K562 (cell line): Measurements from ENCODE around the gene TBX19. TPM values are rescaled to one million over a fixed set of nuclear protein-coding genes. Genes with fewer than 3 reads are reported as not detected.

Experiments
- BRD9 ChIP-seq: fragments of 450-650 bp; IDR thresholded peaks from 2 replicates; pipeline ENCODE4 v1.6.1; 2018; ENCODE audit warnings: low read depth; ENCODE audit not compliant: partially characterized antibody
- C11orf30 ChIP-seq: fragments of 450-650 bp; IDR thresholded peaks from 2 replicates; pipeline ENCODE4 v1.6.1; 2016; ENCODE audit warnings: low read depth, mild to moderate bottlenecking
- HDAC1 ChIP-seq, 2 experiments: fragments of 450-650 bp; IDR thresholded peaks; 2 replicates each; pipeline ENCODE4 v1.6.1; 2016 to 2017; ENCODE audit warnings: inconsistent platforms in 1 of 2, mild to moderate bottlenecking in 1 of 2, moderate library complexity in 1 of 2
- JUN ChIP-seq, 2 experiments: sonication (generic) in 1 of 2; formaldehyde crosslinking in 1 of 2; IDR thresholded peaks; 2 replicates each; pipeline versions ENCODE4 v1.6.1 to v1.8.0; 2012 to 2022; ENCODE audit warnings: borderline replicate concordance in 2 of 2, mild to moderate bottlenecking in 2 of 2, improper control_type of control experiment in 1 of 2, low read depth in 1 of 2, low read length in 1 of 2, missing genetic modification reagents in 1 of 2
- KHSRP ChIP-seq: fragments of 450-650 bp; IDR thresholded peaks from 2 replicates; pipeline ENCODE4 v1.6.1; 2017
- KLF13 ChIP-seq: fragments of 450-650 bp; IDR thresholded peaks from 2 replicates; pipeline ENCODE4 v1.6.1; 2016; ENCODE audit warnings: missing genetic modification characterization, low read depth, mild to moderate bottlenecking, missing compliant biosample characterization, moderate library complexity, borderline replicate concordance
- MEF2A ChIP-seq: IDR thresholded peaks from 2 replicates; pipeline ENCODE4 v1.6.1; 2011; ENCODE audit warnings: low read depth, mild to moderate bottlenecking, low read length, moderate library complexity; ENCODE audit not compliant: control insufficient read depth
- NR3C1 ChIP-seq: sonication (generic); formaldehyde crosslinking; IDR thresholded peaks from 2 replicates; pipeline ENCODE4 v1.8.1; 2022; ENCODE audit warnings: missing genetic modification reagents
- PHB2 ChIP-seq: fragments of 450-650 bp; IDR thresholded peaks from 2 replicates; pipeline ENCODE4 v1.6.1; 2017; ENCODE audit warnings: low read depth
- PURB ChIP-seq: sonication (generic); formaldehyde crosslinking; IDR thresholded peaks from 2 replicates; pipeline ENCODE4 v1.9.0; 2021; ENCODE audit warnings: low read depth, mild to moderate bottlenecking, missing genetic modification reagents
- SETDB1 ChIP-seq: IDR thresholded peaks from one replicate; pipeline ENCODE4 v1.6.1; 2012; ENCODE audit warnings: low read length, control low read depth, inconsistent platforms
- SLC30A9 ChIP-seq: fragments of 250-450 bp; sonication (Bioruptor Pico); IDR thresholded peaks from 2 replicates; pipeline ENCODE4 v1.8.0; 2022; ENCODE audit warnings: mild to moderate bottlenecking, moderate library complexity
- SRSF7 ChIP-seq: fragments of 200-400 bp; formaldehyde crosslinking; optimal IDR thresholded peaks from 2 replicates; pipeline ENCODE3; 2017; ENCODE audit warnings: mild to moderate bottlenecking, low read depth, low read length
- U2AF2 ChIP-seq: fragments of 200-400 bp; formaldehyde crosslinking; optimal IDR thresholded peaks from 2 replicates; pipeline ENCODE3; 2017; ENCODE audit warnings: low read depth, mild to moderate bottlenecking, low read length
- ZKSCAN1 ChIP-seq: fragments of 150-350 bp; IDR thresholded peaks from 2 replicates; pipeline ENCODE4 v1.6.1; 2016; ENCODE audit warnings: low read depth, low read length
- ZNF551 ChIP-seq: fragments of 250-450 bp; sonication (Bioruptor Pico); IDR thresholded peaks from 2 replicates; pipeline ENCODE4 v1.5.0; 2021; ENCODE audit warnings: mild to moderate bottlenecking, moderate library complexity
- polyA plus RNA-seq, 8 experiments: library from polyadenylated mRNA; depleted of rRNA in 4 of 8; stranded (reverse) in 5 of 8; unstranded in 3 of 8; fragments of >200 nt; fragmentation: Nextera tagmentation in 2 of 8; fragmentation: Illumina TruSeq in 1 of 8; extraction: Ambion mirVana in 2 of 8; extraction: Trizol in 1 of 8; gene quantifications; 2 replicates each; pipeline versions ENCODE4 v1.2.1 to v1.2.3, GENCODE V29; 2011 to 2014; ENCODE audit warnings: inconsistent platforms in 1 of 8, missing spikeins in 1 of 8
- total RNA-seq, 7 experiments: library from RNA; depleted of rRNA in 6 of 7; stranded (reverse); fragments of >200 nt in 6 of 7; fragmentation: Illumina TruSeq in 2 of 7; extraction: Trizol in 2 of 7; gene quantifications; 2 replicates each; pipeline versions ENCODE4 v1.2.1 to v1.2.3, GENCODE V29; 2011 to 2021; ENCODE audit warnings: low replicate concordance in 1 of 7
- TF ChIP-seq, protein P1 (sequence below): fragments of 250-450 bp; sonication (Bioruptor Pico); IDR thresholded peaks from 2 replicates; pipeline ENCODE4 v1.8.0; 2022; ENCODE audit warnings: inconsistent platforms
- TF ChIP-seq, protein P2 (sequence below): conservative IDR thresholded peaks from 2 replicates; pipeline ENCODE4 v1.6.1; 2011; ENCODE audit warnings: low read depth, mild to moderate bottlenecking, low read length; ENCODE audit not compliant: control insufficient read depth
- TF ChIP-seq, protein P3 (sequence below): fragments of 450-650 bp; IDR thresholded peaks from 2 replicates; pipeline ENCODE4 v1.6.1; 2017; ENCODE audit warnings: antibody characterized with exemption

The TBX19 gene
- total and polyA plus RNA-seq, 9 of the 15 experiments (the other 6 are each of a cell fraction or from before 2014, with no cell fraction given), result 0.32 to 3.1 (median 0.95) TPM

DNA sequence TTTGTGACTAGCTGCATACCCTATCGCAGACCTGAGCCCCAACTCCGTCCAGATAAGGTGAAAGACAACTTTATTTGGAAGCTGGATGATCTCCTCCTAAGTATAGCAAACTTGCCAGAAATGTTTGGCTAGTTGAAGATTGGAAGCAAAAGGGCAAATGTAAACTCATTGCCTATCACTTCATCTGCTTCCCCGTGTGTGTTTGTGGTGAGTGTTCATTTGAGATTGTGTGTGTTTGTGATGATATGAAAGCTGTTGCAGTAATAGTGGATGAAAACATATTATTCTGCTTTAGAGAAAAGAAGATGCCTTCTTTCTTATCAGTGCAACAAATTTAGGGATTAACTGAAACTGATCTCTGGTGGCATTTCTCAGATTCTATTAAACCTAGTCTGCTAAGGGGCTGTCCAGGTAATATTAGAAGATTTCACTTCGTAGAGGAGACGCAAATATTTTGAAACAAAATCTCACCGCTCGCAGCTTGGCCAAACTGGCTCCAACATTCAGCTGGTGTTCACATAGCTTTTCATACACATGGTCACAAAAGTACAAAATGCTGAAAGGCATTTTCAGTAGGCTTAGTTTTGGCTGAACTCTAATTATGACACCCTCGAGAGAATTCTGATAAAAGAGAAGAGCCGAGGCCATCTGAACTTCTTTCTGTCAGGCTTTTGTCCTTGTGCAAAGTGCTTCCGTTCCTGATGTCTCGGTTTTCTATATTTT is 1.1 kb downstream of the TBX19 start (continued):
- TF ChIP-seq NR3C1 (no peak), SETDB1 (no peak), KHSRP (no peak), C11orf30 (peak; percentile 48), U2AF2 (no peak), MEF2A (no peak), JUN (IDR thresholded peaks at IDR 0.05; ENCODE audit: borderline replicate concordance, low read depth, low read length) (no peak), JUN (CRISPR knock-in tag; IDR thresholded peaks at IDR 0.05; ENCODE audit: borderline replicate concordance) (no peak), HDAC1 (IDR thresholded peaks at IDR 0.05) (peak in 1 of 2 experiments; percentile 90; a peak in 2 of 4 replicates), KLF13 (tag) (no peak), SLC30A9 (no peak), PHB2 (no peak; the same call in 1 of the 2 replicates), BRD9 (no peak), PURB (CRISPR knock-in tag) (no peak), ZKSCAN1 (no peak), ZNF551 (no peak), SRSF7 (no peak)
- TF ChIP-seq, protein P1, sequence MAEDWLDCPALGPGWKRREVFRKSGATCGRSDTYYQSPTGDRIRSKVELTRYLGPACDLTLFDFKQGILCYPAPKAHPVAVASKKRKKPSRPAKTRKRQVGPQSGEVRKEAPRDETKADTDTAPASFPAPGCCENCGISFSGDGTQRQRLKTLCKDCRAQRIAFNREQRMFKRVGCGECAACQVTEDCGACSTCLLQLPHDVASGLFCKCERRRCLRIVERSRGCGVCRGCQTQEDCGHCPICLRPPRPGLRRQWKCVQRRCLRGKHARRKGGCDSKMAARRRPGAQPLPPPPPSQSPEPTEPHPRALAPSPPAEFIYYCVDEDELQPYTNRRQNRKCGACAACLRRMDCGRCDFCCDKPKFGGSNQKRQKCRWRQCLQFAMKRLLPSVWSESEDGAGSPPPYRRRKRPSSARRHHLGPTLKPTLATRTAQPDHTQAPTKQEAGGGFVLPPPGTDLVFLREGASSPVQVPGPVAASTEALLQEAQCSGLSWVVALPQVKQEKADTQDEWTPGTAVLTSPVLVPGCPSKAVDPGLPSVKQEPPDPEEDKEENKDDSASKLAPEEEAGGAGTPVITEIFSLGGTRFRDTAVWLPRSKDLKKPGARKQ (CRISPR knock-in tag), result no peak
- TF ChIP-seq, protein P2, sequence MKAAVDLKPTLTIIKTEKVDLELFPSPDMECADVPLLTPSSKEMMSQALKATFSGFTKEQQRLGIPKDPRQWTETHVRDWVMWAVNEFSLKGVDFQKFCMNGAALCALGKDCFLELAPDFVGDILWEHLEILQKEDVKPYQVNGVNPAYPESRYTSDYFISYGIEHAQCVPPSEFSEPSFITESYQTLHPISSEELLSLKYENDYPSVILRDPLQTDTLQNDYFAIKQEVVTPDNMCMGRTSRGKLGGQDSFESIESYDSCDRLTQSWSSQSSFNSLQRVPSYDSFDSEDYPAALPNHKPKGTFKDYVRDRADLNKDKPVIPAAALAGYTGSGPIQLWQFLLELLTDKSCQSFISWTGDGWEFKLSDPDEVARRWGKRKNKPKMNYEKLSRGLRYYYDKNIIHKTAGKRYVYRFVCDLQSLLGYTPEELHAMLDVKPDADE, result no peak
- TF ChIP-seq, protein P3, sequence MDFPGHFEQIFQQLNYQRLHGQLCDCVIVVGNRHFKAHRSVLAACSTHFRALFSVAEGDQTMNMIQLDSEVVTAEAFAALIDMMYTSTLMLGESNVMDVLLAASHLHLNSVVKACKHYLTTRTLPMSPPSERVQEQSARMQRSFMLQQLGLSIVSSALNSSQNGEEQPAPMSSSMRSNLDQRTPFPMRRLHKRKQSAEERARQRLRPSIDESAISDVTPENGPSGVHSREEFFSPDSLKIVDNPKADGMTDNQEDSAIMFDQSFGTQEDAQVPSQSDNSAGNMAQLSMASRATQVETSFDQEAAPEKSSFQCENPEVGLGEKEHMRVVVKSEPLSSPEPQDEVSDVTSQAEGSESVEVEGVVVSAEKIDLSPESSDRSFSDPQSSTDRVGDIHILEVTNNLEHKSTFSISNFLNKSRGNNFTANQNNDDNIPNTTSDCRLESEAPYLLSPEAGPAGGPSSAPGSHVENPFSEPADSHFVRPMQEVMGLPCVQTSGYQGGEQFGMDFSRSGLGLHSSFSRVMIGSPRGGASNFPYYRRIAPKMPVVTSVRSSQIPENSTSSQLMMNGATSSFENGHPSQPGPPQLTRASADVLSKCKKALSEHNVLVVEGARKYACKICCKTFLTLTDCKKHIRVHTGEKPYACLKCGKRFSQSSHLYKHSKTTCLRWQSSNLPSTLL, result no peak
